GM19043 (cell line): Measurements from ENCODE around the gene WIPF1.
"Not testable (repeated sequence)": the region's sequence is repeated elsewhere in the genome, so short reads cannot be mapped to it uniquely, and the experiment has no call there.

Experiments
- ATAC-seq: cut with Tn5 transposase; IDR thresholded peaks from one replicate; pipeline ENCODE4 v1.9.1; 2021; ENCODE audit warnings: low read depth; ENCODE audit not compliant: unreplicated experiment

The WIPF1 gene

GRCh38 chr2:174575124-174575776, 22.4 kb downstream of the WIPF1 start:
- ATAC-seq, result no peak

DNA sequence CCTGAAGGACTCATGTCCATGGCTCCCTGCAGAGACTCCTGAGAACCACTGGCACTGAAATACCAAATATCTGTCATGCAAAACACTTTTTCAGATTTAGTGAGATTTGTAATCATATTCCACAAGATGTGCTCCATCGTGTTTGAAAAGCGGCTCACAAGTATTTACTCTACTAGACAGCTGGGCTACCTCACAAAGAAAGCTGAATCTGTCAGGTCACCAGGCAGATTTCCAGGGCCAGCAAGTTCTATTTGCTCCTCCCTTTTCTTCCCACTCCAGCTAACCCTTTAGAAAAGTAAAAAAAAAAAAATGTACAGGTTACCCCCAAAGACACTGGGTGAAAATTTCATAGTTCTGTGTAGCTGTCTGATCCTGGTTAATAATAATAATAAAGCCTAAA, 22.9 kb downstream of the WIPF1 start:
- no peak for ATAC-seq

- no peak for ATAC-seq
These were observed 24.0 kb downstream of the WIPF1 start for GRCh38 chr2:174573621-174574081.

DNA sequence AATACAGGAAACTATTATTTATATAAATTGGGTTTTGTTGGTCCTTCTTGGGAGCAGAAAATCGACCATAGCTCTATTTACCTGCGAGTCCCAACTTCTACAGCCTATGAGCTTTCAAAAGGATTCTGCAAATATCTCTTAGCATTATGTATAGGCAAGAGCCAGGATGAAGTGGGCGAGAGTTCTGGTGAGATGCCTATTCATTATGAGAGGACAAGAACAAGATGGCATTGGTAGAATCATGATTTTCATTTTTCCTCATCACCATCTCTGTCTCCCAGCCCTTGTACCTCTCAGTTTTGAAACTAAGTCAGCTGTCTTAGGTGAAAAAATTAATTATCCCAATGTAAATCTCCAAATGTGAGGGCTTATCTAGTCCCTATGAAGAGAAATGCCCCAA, 25.0 kb downstream of the WIPF1 start:
- ATAC-seq, result no peak

- ATAC-seq, result no peak
These were observed 25.8 kb downstream of the WIPF1 start for GRCh38 chr2:174571669-174572323.

DNA sequence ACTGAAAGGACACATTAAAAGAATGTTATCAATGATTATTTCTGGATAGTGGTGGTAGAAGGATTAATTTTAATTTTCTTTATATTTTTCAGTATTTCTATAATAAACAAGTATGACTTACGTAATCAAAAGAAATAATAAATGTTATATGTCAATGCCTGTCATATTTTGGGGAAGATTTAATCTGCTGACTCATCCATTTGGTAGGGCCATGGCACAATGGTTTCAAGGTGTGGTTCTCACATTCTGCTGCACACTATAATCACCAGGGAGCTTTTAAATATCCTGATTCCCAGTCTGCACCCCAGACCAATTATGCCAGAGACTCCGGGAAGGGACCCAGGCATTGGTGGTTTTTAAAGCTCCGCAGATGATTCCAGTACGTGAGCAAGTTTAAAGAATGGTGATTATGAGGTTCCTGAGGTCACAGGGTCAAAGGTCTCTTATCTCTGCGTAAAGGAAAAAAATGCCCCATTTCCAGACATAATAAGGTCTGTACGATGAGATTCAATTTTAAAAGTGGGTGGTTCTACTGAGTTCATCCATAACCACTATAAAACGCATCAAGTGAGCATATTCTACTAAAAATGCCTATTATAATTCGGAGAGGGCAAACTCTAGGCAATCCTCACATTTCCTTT, 27.2 kb downstream of the WIPF1 start:
- no peak for ATAC-seq

DNA sequence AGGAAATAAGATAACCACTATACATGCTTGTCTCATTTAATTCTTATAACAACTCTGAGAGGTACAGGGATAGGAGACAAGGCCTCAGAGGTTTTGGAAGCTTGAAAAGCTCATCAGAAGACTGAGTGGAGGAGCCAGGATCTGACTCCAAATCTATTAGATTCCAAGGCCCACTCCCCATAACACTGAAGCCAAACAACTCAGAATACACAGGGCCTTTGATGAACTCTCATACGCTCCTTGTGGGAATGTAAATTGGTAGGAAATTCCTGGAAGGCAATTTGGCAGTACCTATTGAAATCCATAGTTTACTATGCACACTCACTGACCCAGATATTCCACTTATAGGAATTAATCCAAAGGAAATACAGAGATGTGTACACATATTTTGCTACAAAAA, 27.9 kb downstream of the WIPF1 start:
- no peak for ATAC-seq

- ATAC-seq, result no peak
These were observed 29.2 kb downstream of the WIPF1 start for GRCh38 chr2:174568425-174568824.

DNA sequence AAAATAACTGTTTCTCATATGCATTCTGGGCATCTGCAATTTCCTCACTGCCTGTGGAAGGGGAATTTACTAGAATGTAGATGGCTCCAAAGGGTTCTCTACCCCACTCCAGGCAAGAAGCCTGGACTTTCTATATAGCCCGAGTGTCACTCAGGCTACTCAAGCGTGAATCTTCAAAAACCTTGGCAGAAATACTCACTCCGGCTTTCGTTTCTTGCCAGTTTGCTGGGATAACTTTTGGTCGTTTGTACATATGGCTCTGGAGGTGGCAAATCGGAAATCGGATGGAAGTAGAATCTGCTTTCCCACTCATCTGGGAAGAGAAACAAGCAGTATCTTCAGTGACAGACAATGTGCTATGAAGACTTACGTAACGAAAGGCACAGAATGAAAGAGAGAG, 30.7 kb downstream of the WIPF1 start:
- ATAC-seq, result no peak

- ATAC-seq, result no peak
These were observed 33.9 kb downstream of the WIPF1 start for GRCh38 chr2:174563530-174564282.

- no peak for ATAC-seq
These were observed 35.6 kb downstream of the WIPF1 start for GRCh38 chr2:174561972-174562370.

GRCh38 chr2:174561283-174561971, 36.2 kb downstream of the WIPF1 start:
- no peak for ATAC-seq

DNA sequence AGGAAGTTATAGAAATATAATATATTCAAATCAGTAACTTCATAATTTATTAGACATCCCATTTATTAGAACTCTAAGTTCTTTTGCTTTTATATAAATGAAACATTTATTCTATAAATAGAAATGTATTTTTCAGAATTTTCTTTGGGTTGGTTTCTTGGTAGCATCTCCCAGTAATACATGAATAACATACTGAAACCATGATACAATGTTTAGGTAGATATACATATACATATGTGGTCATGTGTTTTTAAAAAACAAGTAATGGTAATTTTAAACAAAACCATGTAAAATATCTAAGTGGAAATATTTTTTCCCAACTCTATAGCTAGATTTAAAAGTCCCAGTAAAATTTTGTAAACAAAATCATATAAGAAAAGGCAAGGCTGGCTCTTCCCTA, 36.9 kb downstream of the WIPF1 start:
- no peak for ATAC-seq

GRCh38 chr2:174555998-174556397, 41.6 kb downstream of the WIPF1 start:
- no peak for ATAC-seq

DNA sequence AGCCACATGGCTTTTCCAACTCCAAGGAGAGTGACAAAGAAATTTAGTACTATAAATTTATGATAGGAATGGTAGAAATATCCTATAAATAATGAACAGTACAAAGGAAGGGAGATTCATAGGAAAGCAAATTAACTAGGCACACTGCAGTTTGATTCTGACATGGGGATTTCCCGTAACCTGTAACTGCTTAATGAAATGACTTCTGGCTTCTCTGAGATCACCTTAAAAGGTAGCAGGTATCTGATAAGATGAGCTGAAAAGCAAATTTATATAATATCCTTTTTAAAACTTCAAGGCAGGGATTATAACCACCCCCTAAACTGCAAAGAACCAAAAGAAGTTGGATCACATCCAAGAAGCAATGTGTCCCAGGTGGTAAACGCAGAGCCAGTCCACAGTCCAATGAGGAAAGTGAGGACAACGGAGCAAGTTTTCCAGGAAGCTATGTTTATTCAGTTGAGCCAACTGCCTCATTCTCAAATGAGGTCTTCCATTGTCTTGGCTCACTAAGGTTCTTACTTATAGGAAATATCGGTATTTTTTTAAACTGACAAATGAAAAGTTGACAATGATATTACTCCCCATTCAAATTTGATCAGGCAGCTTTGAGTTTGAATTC, 43.0 kb downstream of the WIPF1 start:
- no peak for ATAC-seq

GRCh38 chr2:174553811-174554493, 43.7 kb downstream of the WIPF1 start:
- ATAC-seq, result peak; percentile 78

- ATAC-seq, result no peak
These were observed 44.7 kb downstream of the WIPF1 start for GRCh38 chr2:174552880-174553279.

- ATAC-seq, result no peak
These were observed 45.9 kb downstream of the WIPF1 start for GRCh38 chr2:174551697-174552096.

DNA sequence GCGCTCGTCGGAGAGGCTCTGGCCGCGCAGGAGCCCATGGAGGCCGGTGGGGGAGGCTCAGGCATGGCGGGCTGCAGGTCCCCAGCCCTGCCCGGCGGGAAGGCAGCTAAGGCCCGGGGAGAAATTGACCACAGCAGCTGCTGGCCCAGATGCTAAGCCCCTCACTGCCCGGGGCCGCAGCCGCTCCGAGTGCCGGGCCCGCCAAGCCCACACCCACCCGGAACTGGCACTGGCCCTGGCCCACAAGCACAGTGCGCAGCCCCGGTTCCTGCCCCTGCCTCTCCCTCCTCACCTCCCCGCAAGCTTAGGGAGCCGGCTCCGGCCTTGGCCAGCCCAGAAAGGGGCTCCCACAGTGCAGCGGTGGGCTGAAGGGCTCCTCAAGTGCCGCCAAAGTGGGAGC, 49.0 kb downstream of the WIPF1 start:
- ATAC-seq, result not testable (repeated sequence)

- ATAC-seq, result not testable (repeated sequence)
These were observed 49.6 kb downstream of the WIPF1 start for GRCh38 chr2:174548021-174548420.
